Heart left ventricle (tissue), 13 donors: ENCODE data around the gene TACC3.

ENCODE experiments used
- CTCF ChIP-seq, 12 donors: fragments of 200-600 bp; sonication (generic) in 4 of 12; IDR thresholded peaks; one replicate each; pipeline versions ENCODE4 v1.5.0 to v1.8.0; 2018 to 2022; ENCODE audit warnings: antibody characterized with exemption in 12 of 12, mild to moderate bottlenecking in 5 of 12
- POLR2A ChIP-seq, 2 donors: fragments of 450-650 bp; IDR thresholded peaks; one replicate each; pipeline ENCODE4 v1.6.1; 2017; ENCODE audit warnings: antibody characterized with exemption in 2 of 2, mild to moderate bottlenecking in 2 of 2, moderate library complexity in 2 of 2
- donor health status: ischemic (EF 13 %, LVEDD 7.1; RV severe dilation, severe dysfunction).
- donor health status: DM: no; HTN: yes; CAD: no.
- donor health status: DM: no; HTN: no; CAD: no.
- donor health status: ischemic (EF 25% LVEDD 6.9; RV normal size, moderate dysfunction).
- donor health status: ischemic (EF 25% LVEDD 5.7; RV mildly dilated, moderate dysfunction).
- donor health status: ischemic (EF 35%, LVEDD 5.7; RV mildly dilated, moderate dysfunction).
- donor health status: nonischemic (EF 11% LVEDD 7.7; RV severe dilation, severe dysfunction).
- donor health status: DM: yes; HTN: yes; CAD: no.
- donor health status: PGD.
- donor health status: ischemic (EF 29% LVEDD 5.4; RV normal size, mild dysfunction).
- donor health status: nonischemic (EF 23%, LVEDD 6.1; RV moderate dilation, normal function).

- no peak for TF ChIP-seq POLR2A (IDR thresholded peaks at IDR 0.05)
- TF ChIP-seq CTCF (IDR thresholded peaks at IDR 0.05): no peak
Measured at GRCh38 chr4:1706358-1706757, 15.0 kb upstream of the TACC3 start.
